Fibroblast of lung (primary cell): ENCODE data around the gene SIRT2.

Experiments
- CTCF ChIP-seq, 2 donors: IDR thresholded peaks in 1 of 2; conservative IDR thresholded peaks in 1 of 2; 1 replicate in 1 of 2; 2 replicates in 1 of 2; pipeline ENCODE4 v1.5.1; 2011 to 2012; ENCODE audit warnings: low read length in 2 of 2, control low read depth in 1 of 2, inconsistent platforms in 1 of 2, low read depth in 1 of 2, mild to moderate bottlenecking in 1 of 2
- EZH2 ChIP-seq: IDR thresholded peaks from 2 replicates; pipeline ENCODE4 v1.5.1; 2012; ENCODE audit warnings: low read length, control low read depth, mild to moderate bottlenecking; ENCODE audit errors: missing control alignments

GRCh38 chr19:38921420-38922274, 22.2 kb upstream of the SIRT2 start:
- TF ChIP-seq CTCF (conservative IDR thresholded peaks at IDR 0.05 in 1 of 2, IDR thresholded peaks at IDR 0.05 in 1 of 2; ENCODE audit: low read depth in 1 of 2, low read length in 2 of 2) (no peak), EZH2 (no peak)
